Measurements from ENCODE around the gene GALNT2. TPM values are rescaled to one million over a fixed set of nuclear protein-coding genes. Genes with fewer than 3 reads are reported as not detected.

GALNT2 gene
- total and polyA plus RNA-seq, 2 experiments from 2014 or later, result 17.8 to 48.3 TPM

GRCh38 chr1:230210981-230211336, 143.9 kb downstream of the GALNT2 start (continued):
- TF ChIP-seq REST (IDR thresholded peaks at IDR 0.05; ENCODE audit: unreplicated experiment), result no peak
- no peak for TF ChIP-seq JUNB (IDR thresholded peaks at IDR 0.05; ENCODE audit: unreplicated experiment)
- no peak for TF ChIP-seq ETS1 (IDR thresholded peaks at IDR 0.05)
- TF ChIP-seq CTCF (conservative IDR thresholded peaks at IDR 0.05; ENCODE audit: low read depth in 2 of 2), result no peak
- TF ChIP-seq EZH2phosphoT487 (IDR thresholded peaks at IDR 0.05; ENCODE audit: unreplicated experiment), result no peak
- no peak for TF ChIP-seq POLR2AphosphoS5 (IDR thresholded peaks at IDR 0.05; ENCODE audit: low read depth)
- TF ChIP-seq STAT1 (IDR thresholded peaks at IDR 0.05; ENCODE audit: unreplicated experiment), result no peak
- no peak for TF ChIP-seq ZNF114 (CRISPR knock-in tag; IDR thresholded peaks at IDR 0.05)
- TF ChIP-seq CREB1 (CRISPR knock-in tag; IDR thresholded peaks at IDR 0.05; ENCODE audit: low read depth), result no peak

GRCh38 chr1:230211436-230212145, 144.6 kb downstream of the GALNT2 start:
- H3K79me2 ChIP-seq (replicated peaks; ENCODE audit: insufficient read depth), result peaks cover 5% of the 10 kb centered on the region
- no peak overlapping the region for H3K4me2 ChIP-seq
- no peak overlapping the region for H2AFZ ChIP-seq
- no peaks in the 10 kb centered on the region; the same call in 1 of the 2 replicates for H3K4me1 ChIP-seq (ENCODE audit: insufficient read depth)
- no peaks in the 10 kb centered on the region; the same call in 2 of the 3 replicates for H3K36me3 Mint-ChIP-seq (ENCODE audit: low read depth)
- H3K9me2 ChIP-seq (ENCODE audit: insufficient read depth), result no peaks in the 10 kb centered on the region
- H3K27me3 ChIP-seq (ENCODE audit: insufficient read depth), result no peaks in the 10 kb centered on the region
- H3K27me3 Mint-ChIP-seq (ENCODE audit: insufficient read depth, low read depth, poor library complexity), result peaks cover 5% of the 10 kb centered on the region
- no peak overlapping the region for H3K4me3 Mint-ChIP-seq
- H3K27ac Mint-ChIP-seq, result 0 out of 2 replicates have a peak overlapping the region, but pooled peaks have one; percentile 33
- H4K20me1 ChIP-seq (replicated peaks; ENCODE audit: insufficient read depth), result no peaks in the 10 kb centered on the region; the same call in 1 of the 2 replicates
- H3K27ac ChIP-seq (ENCODE audit: low read depth), result no peak overlapping the region
- no peak for DNase-seq (ENCODE audit: low spot score)
- no peaks in the 10 kb centered on the region for H3K9me3 Mint-ChIP-seq
- H3F3A ChIP-seq (replicated peaks; ENCODE audit: low read depth), result no peaks in the 10 kb centered on the region
- H3K4me3 ChIP-seq, result no peak overlapping the region
- H3K36me3 ChIP-seq (ENCODE audit: insufficient read depth), result no peaks in the 10 kb centered on the region; the same call in 1 of the 2 replicates
- no peak for ATAC-seq
- H3K4me1 Mint-ChIP-seq, result peaks cover 18% of the 10 kb centered on the region
- TF ChIP-seq JUNB (IDR thresholded peaks at IDR 0.05; ENCODE audit: unreplicated experiment) (no peak), POLR2AphosphoS5 (IDR thresholded peaks at IDR 0.05; ENCODE audit: low read depth) (no peak), STAT1 (IDR thresholded peaks at IDR 0.05; ENCODE audit: unreplicated experiment) (no peak), ZNF462 (CRISPR knock-in tag; IDR thresholded peaks at IDR 0.05) (no peak)

Measured in GM23338 (cell line).